ENCODE measurements around the gene MARCHF9. TPM values are rescaled to one million over a fixed set of nuclear protein-coding genes. Genes with fewer than 3 reads are reported as not detected.

MARCHF9 gene
- total RNA-seq, 1 experiment from 2014 or later = 6.2 TPM

DNA sequence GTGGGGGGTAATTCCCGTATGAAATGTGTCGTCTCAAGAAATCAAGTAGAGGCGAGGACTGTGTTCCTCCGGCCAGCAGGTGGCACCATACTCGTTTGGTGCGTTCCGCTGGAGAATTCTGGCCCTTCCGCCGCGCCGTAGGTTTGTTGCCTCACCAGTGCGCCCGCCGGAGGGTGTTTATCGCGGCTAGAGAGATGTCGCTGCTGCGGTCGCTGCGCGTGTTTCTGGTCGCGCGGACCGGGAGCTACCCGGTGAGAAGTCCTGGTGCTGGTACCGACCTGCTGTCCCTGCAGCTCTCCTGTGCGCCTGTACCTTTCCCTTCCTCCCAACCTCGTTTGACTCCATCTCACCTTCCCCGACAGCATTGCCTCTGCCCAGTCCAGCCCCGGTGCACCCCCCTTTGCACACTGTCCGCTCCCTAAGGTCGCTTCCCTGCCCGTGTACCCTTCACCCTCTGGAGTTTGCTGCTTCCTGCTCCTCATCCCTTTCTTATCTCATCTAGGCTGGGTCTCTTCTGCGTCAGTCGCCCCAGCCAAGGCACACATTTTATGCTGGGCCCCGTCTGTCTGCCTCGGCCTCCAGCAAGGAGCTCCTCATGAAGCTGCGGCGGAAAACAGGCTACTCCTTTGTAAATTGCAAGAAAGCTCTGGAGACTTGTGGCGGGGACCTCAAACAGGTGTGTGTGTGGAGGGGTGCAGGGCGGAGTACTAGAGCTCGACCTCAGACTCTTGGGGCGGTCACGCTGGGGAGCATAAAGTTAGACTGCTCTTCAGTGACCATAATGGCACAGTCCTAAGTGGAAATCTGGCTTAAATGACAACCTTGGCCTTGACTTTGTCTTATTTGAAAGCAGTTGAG lies 27.9 kb downstream of the MARCHF9 start, which contains the start of gene TSFM (continued):
- TF ChIP-seq, protein P1, sequence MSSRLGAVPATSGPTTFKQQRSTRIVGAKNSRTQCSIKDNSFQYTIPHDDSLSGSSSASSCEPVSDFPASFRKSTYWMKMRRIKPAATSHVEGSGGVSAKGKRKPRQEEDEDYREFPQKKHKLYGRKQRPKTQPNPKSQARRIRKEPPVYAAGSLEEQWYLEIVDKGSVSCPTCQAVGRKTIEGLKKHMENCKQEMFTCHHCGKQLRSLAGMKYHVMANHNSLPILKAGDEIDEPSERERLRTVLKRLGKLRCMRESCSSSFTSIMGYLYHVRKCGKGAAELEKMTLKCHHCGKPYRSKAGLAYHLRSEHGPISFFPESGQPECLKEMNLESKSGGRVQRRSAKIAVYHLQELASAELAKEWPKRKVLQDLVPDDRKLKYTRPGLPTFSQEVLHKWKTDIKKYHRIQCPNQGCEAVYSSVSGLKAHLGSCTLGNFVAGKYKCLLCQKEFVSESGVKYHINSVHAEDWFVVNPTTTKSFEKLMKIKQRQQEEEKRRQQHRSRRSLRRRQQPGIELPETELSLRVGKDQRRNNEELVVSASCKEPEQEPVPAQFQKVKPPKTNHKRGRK (CRISPR knock-in tag; IDR thresholded peaks at IDR 0.05; ENCODE audit: borderline replicate concordance) = no peak
- TF ChIP-seq, protein P2, sequence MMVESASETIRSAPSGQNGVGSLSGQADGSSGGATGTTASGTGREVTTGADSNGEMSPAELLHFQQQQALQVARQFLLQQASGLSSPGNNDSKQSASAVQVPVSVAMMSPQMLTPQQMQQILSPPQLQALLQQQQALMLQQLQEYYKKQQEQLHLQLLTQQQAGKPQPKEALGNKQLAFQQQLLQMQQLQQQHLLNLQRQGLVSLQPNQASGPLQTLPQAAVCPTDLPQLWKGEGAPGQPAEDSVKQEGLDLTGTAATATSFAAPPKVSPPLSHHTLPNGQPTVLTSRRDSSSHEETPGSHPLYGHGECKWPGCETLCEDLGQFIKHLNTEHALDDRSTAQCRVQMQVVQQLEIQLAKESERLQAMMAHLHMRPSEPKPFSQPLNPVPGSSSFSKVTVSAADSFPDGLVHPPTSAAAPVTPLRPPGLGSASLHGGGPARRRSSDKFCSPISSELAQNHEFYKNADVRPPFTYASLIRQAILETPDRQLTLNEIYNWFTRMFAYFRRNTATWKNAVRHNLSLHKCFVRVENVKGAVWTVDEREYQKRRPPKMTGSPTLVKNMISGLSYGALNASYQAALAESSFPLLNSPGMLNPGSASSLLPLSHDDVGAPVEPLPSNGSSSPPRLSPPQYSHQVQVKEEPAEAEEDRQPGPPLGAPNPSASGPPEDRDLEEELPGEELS (CRISPR knock-in tag; IDR thresholded peaks at IDR 0.05) = peak; percentile 76; the same call in 1 of the 2 replicates
- 0 out of 2 replicates have a peak, but pooled peaks have one; percentile 46 for TF ChIP-seq TEAD4 (CRISPR knock-in tag; IDR thresholded peaks at IDR 0.05)
- peak; percentile 55; the same call in 1 of the 2 replicates for TF ChIP-seq JUN (CRISPR knock-in tag; IDR thresholded peaks at IDR 0.05)
- TF ChIP-seq FOXK1 (CRISPR knock-in tag; IDR thresholded peaks at IDR 0.05) = peak; percentile 100
- TF ChIP-seq MYBL2 (CRISPR knock-in tag; IDR thresholded peaks at IDR 0.05) = peak; percentile 72; the same call in 1 of the 2 replicates
- TF ChIP-seq, protein P3, sequence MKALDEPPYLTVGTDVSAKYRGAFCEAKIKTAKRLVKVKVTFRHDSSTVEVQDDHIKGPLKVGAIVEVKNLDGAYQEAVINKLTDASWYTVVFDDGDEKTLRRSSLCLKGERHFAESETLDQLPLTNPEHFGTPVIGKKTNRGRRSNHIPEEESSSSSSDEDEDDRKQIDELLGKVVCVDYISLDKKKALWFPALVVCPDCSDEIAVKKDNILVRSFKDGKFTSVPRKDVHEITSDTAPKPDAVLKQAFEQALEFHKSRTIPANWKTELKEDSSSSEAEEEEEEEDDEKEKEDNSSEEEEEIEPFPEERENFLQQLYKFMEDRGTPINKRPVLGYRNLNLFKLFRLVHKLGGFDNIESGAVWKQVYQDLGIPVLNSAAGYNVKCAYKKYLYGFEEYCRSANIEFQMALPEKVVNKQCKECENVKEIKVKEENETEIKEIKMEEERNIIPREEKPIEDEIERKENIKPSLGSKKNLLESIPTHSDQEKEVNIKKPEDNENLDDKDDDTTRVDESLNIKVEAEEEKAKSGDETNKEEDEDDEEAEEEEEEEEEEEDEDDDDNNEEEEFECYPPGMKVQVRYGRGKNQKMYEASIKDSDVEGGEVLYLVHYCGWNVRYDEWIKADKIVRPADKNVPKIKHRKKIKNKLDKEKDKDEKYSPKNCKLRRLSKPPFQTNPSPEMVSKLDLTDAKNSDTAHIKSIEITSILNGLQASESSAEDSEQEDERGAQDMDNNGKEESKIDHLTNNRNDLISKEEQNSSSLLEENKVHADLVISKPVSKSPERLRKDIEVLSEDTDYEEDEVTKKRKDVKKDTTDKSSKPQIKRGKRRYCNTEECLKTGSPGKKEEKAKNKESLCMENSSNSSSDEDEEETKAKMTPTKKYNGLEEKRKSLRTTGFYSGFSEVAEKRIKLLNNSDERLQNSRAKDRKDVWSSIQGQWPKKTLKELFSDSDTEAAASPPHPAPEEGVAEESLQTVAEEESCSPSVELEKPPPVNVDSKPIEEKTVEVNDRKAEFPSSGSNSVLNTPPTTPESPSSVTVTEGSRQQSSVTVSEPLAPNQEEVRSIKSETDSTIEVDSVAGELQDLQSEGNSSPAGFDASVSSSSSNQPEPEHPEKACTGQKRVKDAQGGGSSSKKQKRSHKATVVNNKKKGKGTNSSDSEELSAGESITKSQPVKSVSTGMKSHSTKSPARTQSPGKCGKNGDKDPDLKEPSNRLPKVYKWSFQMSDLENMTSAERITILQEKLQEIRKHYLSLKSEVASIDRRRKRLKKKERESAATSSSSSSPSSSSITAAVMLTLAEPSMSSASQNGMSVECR (CRISPR knock-in tag; IDR thresholded peaks at IDR 0.05; ENCODE audit: borderline replicate concordance) = peak; percentile 80
- TF ChIP-seq GABPB1 (CRISPR knock-in tag; IDR thresholded peaks at IDR 0.05) = peak; percentile 90
- TF ChIP-seq, protein P4, sequence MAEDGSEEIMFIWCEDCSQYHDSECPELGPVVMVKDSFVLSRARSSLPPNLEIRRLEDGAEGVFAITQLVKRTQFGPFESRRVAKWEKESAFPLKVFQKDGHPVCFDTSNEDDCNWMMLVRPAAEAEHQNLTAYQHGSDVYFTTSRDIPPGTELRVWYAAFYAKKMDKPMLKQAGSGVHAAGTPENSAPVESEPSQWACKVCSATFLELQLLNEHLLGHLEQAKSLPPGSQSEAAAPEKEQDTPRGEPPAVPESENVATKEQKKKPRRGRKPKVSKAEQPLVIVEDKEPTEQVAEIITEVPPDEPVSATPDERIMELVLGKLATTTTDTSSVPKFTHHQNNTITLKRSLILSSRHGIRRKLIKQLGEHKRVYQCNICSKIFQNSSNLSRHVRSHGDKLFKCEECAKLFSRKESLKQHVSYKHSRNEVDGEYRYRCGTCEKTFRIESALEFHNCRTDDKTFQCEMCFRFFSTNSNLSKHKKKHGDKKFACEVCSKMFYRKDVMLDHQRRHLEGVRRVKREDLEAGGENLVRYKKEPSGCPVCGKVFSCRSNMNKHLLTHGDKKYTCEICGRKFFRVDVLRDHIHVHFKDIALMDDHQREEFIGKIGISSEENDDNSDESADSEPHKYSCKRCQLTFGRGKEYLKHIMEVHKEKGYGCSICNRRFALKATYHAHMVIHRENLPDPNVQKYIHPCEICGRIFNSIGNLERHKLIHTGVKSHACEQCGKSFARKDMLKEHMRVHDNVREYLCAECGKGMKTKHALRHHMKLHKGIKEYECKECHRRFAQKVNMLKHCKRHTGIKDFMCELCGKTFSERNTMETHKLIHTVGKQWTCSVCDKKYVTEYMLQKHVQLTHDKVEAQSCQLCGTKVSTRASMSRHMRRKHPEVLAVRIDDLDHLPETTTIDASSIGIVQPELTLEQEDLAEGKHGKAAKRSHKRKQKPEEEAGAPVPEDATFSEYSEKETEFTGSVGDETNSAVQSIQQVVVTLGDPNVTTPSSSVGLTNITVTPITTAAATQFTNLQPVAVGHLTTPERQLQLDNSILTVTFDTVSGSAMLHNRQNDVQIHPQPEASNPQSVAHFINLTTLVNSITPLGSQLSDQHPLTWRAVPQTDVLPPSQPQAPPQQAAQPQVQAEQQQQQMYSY (CRISPR knock-in tag; IDR thresholded peaks at IDR 0.05) = 0 out of 2 replicates have a peak, but pooled peaks have one; percentile 26
- TF ChIP-seq, protein P5, sequence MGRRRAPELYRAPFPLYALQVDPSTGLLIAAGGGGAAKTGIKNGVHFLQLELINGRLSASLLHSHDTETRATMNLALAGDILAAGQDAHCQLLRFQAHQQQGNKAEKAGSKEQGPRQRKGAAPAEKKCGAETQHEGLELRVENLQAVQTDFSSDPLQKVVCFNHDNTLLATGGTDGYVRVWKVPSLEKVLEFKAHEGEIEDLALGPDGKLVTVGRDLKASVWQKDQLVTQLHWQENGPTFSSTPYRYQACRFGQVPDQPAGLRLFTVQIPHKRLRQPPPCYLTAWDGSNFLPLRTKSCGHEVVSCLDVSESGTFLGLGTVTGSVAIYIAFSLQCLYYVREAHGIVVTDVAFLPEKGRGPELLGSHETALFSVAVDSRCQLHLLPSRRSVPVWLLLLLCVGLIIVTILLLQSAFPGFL (CRISPR knock-in tag; IDR thresholded peaks at IDR 0.05; ENCODE audit: borderline replicate concordance) = 0 out of 2 replicates have a peak, but pooled peaks have one; percentile 24
- TF ChIP-seq, protein P6, sequence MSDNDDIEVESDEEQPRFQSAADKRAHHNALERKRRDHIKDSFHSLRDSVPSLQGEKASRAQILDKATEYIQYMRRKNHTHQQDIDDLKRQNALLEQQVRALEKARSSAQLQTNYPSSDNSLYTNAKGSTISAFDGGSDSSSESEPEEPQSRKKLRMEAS (CRISPR knock-in tag; IDR thresholded peaks at IDR 0.05) = peak; percentile 83
- TF ChIP-seq, protein P7, sequence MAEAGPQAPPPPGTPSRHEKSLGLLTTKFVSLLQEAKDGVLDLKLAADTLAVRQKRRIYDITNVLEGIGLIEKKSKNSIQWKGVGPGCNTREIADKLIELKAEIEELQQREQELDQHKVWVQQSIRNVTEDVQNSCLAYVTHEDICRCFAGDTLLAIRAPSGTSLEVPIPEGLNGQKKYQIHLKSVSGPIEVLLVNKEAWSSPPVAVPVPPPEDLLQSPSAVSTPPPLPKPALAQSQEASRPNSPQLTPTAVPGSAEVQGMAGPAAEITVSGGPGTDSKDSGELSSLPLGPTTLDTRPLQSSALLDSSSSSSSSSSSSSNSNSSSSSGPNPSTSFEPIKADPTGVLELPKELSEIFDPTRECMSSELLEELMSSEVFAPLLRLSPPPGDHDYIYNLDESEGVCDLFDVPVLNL (CRISPR knock-in tag; IDR thresholded peaks at IDR 0.05; ENCODE audit: borderline replicate concordance, low read depth) = no peak
- no peak for TF ChIP-seq IRF2 (CRISPR knock-in tag; IDR thresholded peaks at IDR 0.05; ENCODE audit: borderline replicate concordance, low read depth)
- TF ChIP-seq, protein P8, sequence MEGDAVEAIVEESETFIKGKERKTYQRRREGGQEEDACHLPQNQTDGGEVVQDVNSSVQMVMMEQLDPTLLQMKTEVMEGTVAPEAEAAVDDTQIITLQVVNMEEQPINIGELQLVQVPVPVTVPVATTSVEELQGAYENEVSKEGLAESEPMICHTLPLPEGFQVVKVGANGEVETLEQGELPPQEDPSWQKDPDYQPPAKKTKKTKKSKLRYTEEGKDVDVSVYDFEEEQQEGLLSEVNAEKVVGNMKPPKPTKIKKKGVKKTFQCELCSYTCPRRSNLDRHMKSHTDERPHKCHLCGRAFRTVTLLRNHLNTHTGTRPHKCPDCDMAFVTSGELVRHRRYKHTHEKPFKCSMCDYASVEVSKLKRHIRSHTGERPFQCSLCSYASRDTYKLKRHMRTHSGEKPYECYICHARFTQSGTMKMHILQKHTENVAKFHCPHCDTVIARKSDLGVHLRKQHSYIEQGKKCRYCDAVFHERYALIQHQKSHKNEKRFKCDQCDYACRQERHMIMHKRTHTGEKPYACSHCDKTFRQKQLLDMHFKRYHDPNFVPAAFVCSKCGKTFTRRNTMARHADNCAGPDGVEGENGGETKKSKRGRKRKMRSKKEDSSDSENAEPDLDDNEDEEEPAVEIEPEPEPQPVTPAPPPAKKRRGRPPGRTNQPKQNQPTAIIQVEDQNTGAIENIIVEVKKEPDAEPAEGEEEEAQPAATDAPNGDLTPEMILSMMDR (IDR thresholded peaks at IDR 0.05) = peak; percentile 77
- TF ChIP-seq, protein P9, sequence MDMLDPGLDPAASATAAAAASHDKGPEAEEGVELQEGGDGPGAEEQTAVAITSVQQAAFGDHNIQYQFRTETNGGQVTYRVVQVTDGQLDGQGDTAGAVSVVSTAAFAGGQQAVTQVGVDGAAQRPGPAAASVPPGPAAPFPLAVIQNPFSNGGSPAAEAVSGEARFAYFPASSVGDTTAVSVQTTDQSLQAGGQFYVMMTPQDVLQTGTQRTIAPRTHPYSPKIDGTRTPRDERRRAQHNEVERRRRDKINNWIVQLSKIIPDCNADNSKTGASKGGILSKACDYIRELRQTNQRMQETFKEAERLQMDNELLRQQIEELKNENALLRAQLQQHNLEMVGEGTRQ (CRISPR knock-in tag; IDR thresholded peaks at IDR 0.05) = no peak
- peak; percentile 86 for TF ChIP-seq TEAD1 (CRISPR knock-in tag; IDR thresholded peaks at IDR 0.05)
- TF ChIP-seq, protein P10, sequence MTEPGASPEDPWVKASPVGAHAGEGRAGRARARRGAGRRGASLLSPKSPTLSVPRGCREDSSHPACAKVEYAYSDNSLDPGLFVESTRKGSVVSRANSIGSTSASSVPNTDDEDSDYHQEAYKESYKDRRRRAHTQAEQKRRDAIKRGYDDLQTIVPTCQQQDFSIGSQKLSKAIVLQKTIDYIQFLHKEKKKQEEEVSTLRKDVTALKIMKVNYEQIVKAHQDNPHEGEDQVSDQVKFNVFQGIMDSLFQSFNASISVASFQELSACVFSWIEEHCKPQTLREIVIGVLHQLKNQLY (CRISPR knock-in tag; IDR thresholded peaks at IDR 0.05) = no peak
